H1 (cell line): Measurements from ENCODE around the gene EIF2S1. TPM values are rescaled to one million over a fixed set of nuclear protein-coding genes. Genes with fewer than 3 reads are reported as not detected.

Source experiments
- FOSL1 ChIP-seq: IDR thresholded peaks from 2 replicates; pipeline ENCODE4 v1.6.1; 2011; ENCODE audit warnings: mild to moderate bottlenecking, low read depth, low read length, moderate library complexity; ENCODE audit not compliant: insufficient read depth
- polyA plus RNA-seq, 7 experiments: library from polyadenylated mRNA; depleted of rRNA in 3 of 7; stranded (reverse) in 5 of 7; unstranded in 2 of 7; fragments of >200 nt in 5 of 7; fragments of 200-250 nt in 2 of 7; gene quantifications; 1 replicate in 5 of 7; 2 replicates in 1 of 7; 4 replicates in 1 of 7; pipeline versions ENCODE4 v1.2.1 to v1.2.3, GENCODE V29; 2011 to 2013; ENCODE audit warnings: missing spikeins in 2 of 7, mixed read lengths in 2 of 7
- total RNA-seq: library from RNA; stranded (reverse); fragmentation: NEBNext Ultra II Directional; extraction: Animal tissue kit (Norgen Biotek cat#: 25700); gene quantifications from 2 replicates; pipeline ENCODE4 v1.2.1, GENCODE V29; 2021

The EIF2S1 gene
- total and polyA plus RNA-seq, 2 of the 8 experiments (the other 6 are each of a cell fraction or from before 2014, with no cell fraction given) = 35.1 to 146 TPM

DNA sequence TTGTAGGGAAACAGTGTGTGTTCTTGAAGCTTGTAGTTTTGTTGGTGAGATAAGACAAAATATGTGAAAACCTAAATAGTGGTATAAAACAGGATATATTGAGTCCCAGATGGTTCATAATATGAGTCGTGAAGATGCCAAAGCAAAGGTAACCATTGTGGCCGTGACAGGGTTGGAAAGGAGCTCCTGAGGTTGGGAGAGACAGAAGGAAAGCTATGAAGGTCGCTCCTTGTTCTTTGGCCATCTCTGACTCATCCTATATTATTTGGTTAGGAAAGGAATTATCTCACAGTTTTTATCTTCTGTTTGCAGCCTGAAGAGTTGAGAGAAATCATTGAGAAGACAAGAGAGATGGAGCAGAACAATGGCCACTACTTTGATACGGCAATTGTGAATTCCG lies 27.7 kb upstream of the EIF2S1 start (continued):
- TF ChIP-seq FOSL1 = no peak
